Sigmoid colon (tissue), 7 donors: Measurements from ENCODE around the gene FGGY. TPM values are rescaled to one million over a fixed set of nuclear protein-coding genes. Genes with fewer than 3 reads are reported as not detected.

Experiments
- DNase-seq: peaks from one replicate; pipeline ENCODE4 v3.0.0-alpha.2; 2019
- H3K27ac ChIP-seq, 4 donors: fragments of 200-600 bp; sonication (generic); one replicate each; pipeline ENCODE4 v1.5.1; 2016 to 2019; ENCODE audit warnings: mild to moderate bottlenecking in 1 of 4
- H3K27me3 ChIP-seq, 3 donors: fragments of 200-600 bp; sonication (generic); one replicate each; pipeline ENCODE4 v1.5.1; 2019; ENCODE audit warnings: mild to moderate bottlenecking in 1 of 3
- H3K36me3 ChIP-seq, 4 donors: fragments of 200-600 bp; sonication (generic); one replicate each; pipeline ENCODE4 v1.5.1; 2016 to 2019
- H3K4me1 ChIP-seq, 4 donors: fragments of 200-600 bp; sonication (generic); one replicate each; pipeline ENCODE4 v1.5.1; 2017 to 2019
- H3K4me3 ChIP-seq, 4 donors: fragments of 200-600 bp; sonication (generic); one replicate each; pipeline ENCODE4 v1.5.1; 2017 to 2019; ENCODE audit warnings: mild to moderate bottlenecking in 2 of 4, moderate library complexity in 1 of 4
- H3K9me3 ChIP-seq, 4 donors: fragments of 200-600 bp in 3 of 4; sonication (generic) in 3 of 4; one replicate each; pipeline versions ENCODE4 v1.5.1 to v1.6.1; 2013 to 2019
- CTCF ChIP-seq, 4 experiments: fragments of 450-650 bp in 3 of 4; fragments of 200-600 bp in 1 of 4; IDR thresholded peaks; one replicate each; pipeline ENCODE4 v1.5.1; 2016 to 2019; ENCODE audit warnings: antibody characterized with exemption in 4 of 4, mild to moderate bottlenecking in 3 of 4, moderate library complexity in 2 of 4
- EP300 ChIP-seq, 4 donors: sonication (generic); formaldehyde crosslinking; IDR thresholded peaks; one replicate each; pipeline ENCODE4 v1.6.1; 2017; ENCODE audit warnings: antibody characterized with exemption in 4 of 4
- POLR2A ChIP-seq, 2 donors: fragments of 450-650 bp; IDR thresholded peaks; one replicate each; pipeline ENCODE4 v1.6.1; 2016; ENCODE audit warnings: antibody characterized with exemption in 2 of 2, mild to moderate bottlenecking in 2 of 2, moderate library complexity in 2 of 2
- POLR2AphosphoS5 ChIP-seq, 4 donors: sonication (generic); formaldehyde crosslinking; IDR thresholded peaks; one replicate each; pipeline ENCODE4 v1.6.1; 2017; ENCODE audit warnings: antibody characterized with exemption in 4 of 4
- WGBS, 2 donors: extraction: QIAGEN DNeasy Blood & Tissue Kit; methylation state at CpG; one replicate each; pipeline ENCODE4 v1.1.7; 2013; 5-methylcytosine and 5-hydroxymethylcytosine counted together
- intact Hi-C: fragments of 100-400 bp; cut with DNase I; formaldehyde crosslinking; loops from one replicate; pipeline ENCODE4 v1.15.1; 2023
- polyA plus RNA-seq, 3 donors: library from polyadenylated mRNA; stranded (reverse); fragments of 200-250 nt; gene quantifications; one replicate each; pipeline ENCODE4 v1.2.3, GENCODE V29; 2013
- total RNA-seq, 4 donors: library from RNA; depleted of rRNA; stranded (reverse); fragments of >200 nt; gene quantifications; one replicate each; pipeline ENCODE4 v1.1.0, GENCODE V29; 2016
- donor health status: healthy with polysubstance abuse.
- donor health status: Bipolar disorder and iron deficiency.
- donor health status: healthy.

The FGGY gene
- total and polyA plus RNA-seq, 7 donors = 4.8 to 54.1 (median 20.5) TPM

DNA sequence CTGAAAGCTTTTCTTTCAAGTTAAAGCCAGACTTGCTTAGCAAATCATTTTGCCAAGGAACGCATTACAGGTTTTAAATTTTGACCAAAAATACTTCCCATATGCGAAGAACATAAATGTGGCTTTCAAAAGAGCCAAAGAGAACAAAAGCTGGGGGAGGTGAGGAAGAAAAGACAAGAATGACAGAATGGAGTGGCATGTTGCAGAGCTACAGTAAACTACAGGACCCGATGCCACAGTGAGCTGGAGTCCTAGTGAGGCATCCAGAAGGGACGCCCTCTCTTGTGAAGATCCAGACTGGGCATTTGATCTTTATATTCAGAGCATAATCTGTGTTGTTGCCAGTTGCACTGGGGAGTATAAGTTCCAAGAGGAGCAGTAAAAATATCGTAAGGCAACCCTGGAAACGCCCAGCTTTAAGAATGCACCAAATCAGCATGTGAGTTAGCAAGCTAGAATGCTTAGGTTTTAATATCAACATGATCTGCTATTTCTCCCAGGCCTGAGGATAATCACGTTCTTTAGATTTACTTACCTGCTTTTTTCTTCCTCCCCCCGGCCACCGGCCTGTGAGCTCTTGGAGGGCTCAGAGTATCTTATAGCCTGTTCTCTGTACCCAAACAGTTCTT, 469.4 kb downstream of the FGGY start:
- no peak for DNase-seq
- Histone ChIP-seq H3K9me3 (no peaks in the 10 kb centered on the region), H3K4me3 (no peak overlapping the region), H3K36me3 (no peaks in the 10 kb centered on the region), H3K27ac (no peak overlapping the region), H3K27me3 (no peaks in the 10 kb centered on the region), H3K4me1 (no peaks in the 10 kb centered on the region)
- intact Hi-C loops = no loop called here
- TF ChIP-seq EP300 (IDR thresholded peaks at IDR 0.05) = no peak
- TF ChIP-seq POLR2A (IDR thresholded peaks at IDR 0.05) = no peak
- TF ChIP-seq POLR2AphosphoS5 (IDR thresholded peaks at IDR 0.05) = no peak
- TF ChIP-seq CTCF (IDR thresholded peaks at IDR 0.05) = no peak
- 79 to 88% methylated on average over 9 of the region's 9 CpGs for WGBS, 2 donors

- Histone ChIP-seq H3K27ac (no peak overlapping the region), H3K4me3 (no peak overlapping the region), H3K4me1 (no peaks in the 10 kb centered on the region), H3K36me3 (no peaks in the 10 kb centered on the region), H3K27me3 (no peaks in the 10 kb centered on the region), H3K9me3 (no peaks in the 10 kb centered on the region)
- DNase-seq = no peak
- TF ChIP-seq EP300 (IDR thresholded peaks at IDR 0.05) (no peak), CTCF (IDR thresholded peaks at IDR 0.05) (no peak), POLR2A (IDR thresholded peaks at IDR 0.05) (no peak)
- intact Hi-C loops = no loop called here
- 70 to 71% methylated on average over 2 of the region's 2 CpGs for WGBS, 2 donors
These were observed 470.2 kb downstream of the FGGY start for GRCh38 chr1:59767119-59767518.

GRCh38 chr1:59768792-59769735, 472.2 kb downstream of the FGGY start:
- DNase-seq = no peak
- intact Hi-C loops = no loop called here
- Histone ChIP-seq H3K27ac (no peak overlapping the region), H3K9me3 (no peaks in the 10 kb centered on the region), H3K27me3 (no peaks in the 10 kb centered on the region), H3K4me3 (no peak overlapping the region), H3K36me3 (no peaks in the 10 kb centered on the region), H3K4me1 (no peaks in the 10 kb centered on the region)
- TF ChIP-seq POLR2A (IDR thresholded peaks at IDR 0.05) (no peak), CTCF (IDR thresholded peaks at IDR 0.05) (no peak)
- 76 to 91% methylated on average over 10 of the region's 10 CpGs for WGBS, 2 donors

- H3K9me3 ChIP-seq = no peaks in the 10 kb centered on the region
- DNase-seq = no peak
- H3K4me3 ChIP-seq = no peak overlapping the region
- WGBS, 2 donors = 91 to 94% methylated on average over 4 of the region's 4 CpGs
- no peaks in the 10 kb centered on the region for H3K36me3 ChIP-seq
- TF ChIP-seq POLR2AphosphoS5 (IDR thresholded peaks at IDR 0.05) (no peak), CTCF (IDR thresholded peaks at IDR 0.05) (no peak), EP300 (IDR thresholded peaks at IDR 0.05) (no peak), POLR2A (IDR thresholded peaks at IDR 0.05) (no peak)
- no peaks in the 10 kb centered on the region for H3K4me1 ChIP-seq
- intact Hi-C loops = no loop called here
- H3K27ac ChIP-seq = no peak overlapping the region
- no peaks in the 10 kb centered on the region for H3K27me3 ChIP-seq
These were observed 472.8 kb downstream of the FGGY start for GRCh38 chr1:59769736-59770095.
